HK-2 (cell line): ENCODE results near the gene MYRIP.

Experiments
- DNase-seq: peaks from one replicate; pipeline ENCODE4 v3.0.0-alpha.2; 2018; ENCODE audit not compliant: unreplicated experiment

Gene MYRIP

DNA sequence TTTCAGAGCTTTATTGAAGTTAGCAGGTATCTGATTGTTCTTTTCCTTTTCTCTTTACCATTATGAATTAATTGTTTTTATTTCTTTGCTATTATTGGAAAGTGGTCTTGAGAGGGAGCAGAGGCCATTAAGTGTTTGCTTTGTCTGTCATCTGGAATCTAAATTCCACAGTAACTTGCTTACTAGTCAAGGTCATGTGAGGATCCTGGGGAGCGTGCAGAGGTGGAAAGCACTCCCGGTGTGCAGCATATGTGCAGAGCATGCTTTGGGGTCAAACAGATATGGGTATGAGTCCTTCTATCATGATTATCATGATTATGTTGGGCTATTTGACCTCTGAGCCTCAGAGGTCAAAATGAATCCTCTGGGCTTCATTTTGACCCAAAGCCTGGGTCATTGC lies 96.4 kb downstream of the MYRIP start:
- no peak for DNase-seq

DNA sequence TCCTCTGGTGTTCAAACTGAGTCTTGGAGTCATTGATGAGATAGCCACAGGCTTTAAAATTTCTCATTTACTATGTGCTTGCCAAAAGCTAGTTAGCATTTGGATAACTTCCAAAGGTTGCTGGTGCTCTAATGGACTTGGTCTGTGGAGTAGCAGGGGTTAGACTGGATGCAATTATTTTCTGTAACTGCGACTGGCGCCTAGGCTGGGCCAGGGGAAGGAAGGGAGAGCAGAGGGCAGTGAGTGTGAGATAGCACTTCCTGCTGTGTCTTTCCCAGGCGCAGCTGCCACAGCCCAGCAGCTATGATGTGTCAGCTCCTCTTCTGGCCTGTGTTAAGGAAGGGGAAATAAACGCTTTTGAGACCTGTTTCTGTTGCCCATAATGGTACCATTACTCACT lies 98.6 kb downstream of the MYRIP start:
- no peak for DNase-seq

DNA sequence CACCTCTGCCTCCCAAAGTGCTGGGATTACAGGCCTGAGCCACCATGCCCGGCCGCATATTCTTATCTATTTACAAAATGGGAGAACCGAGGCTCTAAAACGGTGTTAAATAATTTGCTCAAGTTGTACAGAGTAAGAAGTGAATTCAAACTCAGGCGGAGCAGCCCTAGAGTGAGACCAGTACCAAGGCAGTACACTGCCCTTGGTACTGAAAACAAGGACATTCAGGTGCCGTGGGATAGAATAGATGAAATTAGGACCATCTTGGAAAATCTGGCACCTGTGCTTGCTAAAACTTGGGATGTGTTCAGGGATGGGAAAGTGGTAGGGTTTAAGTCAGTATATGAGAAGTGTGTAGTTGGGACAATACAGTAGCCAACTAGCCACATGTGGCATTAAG lies 100.7 kb downstream of the MYRIP start:
- no peak for DNase-seq

DNA sequence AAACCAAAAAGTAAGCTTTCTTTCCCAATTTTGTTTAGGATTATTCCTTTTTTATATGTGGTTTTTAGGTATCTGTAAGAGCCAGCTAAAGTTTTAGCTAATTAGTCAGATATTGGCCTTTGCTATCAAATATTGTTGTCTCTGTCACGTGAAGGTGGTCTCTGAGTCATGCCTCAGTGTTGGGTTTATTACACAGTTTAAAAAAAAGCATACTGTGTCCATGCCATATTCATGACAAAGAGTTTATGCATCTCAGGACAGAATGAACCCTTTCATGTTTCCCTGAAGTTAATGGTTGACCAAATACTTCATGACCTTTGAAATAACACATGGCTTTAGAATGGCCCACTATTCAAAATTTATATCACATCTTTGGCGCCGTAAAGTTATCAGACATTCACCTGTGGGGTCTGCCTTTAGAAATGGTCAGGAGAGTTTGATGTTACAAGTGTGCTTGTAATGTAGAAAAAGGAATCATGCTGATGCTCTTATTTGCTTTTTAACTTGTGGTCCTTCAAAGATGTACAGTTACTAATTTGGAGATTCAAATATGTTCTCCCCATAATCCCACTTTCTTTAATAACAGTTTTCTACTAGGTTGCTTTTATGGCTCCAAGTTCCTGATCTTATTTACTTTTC lies 101.5 kb downstream of the MYRIP start:
- no peak for DNase-seq

DNA sequence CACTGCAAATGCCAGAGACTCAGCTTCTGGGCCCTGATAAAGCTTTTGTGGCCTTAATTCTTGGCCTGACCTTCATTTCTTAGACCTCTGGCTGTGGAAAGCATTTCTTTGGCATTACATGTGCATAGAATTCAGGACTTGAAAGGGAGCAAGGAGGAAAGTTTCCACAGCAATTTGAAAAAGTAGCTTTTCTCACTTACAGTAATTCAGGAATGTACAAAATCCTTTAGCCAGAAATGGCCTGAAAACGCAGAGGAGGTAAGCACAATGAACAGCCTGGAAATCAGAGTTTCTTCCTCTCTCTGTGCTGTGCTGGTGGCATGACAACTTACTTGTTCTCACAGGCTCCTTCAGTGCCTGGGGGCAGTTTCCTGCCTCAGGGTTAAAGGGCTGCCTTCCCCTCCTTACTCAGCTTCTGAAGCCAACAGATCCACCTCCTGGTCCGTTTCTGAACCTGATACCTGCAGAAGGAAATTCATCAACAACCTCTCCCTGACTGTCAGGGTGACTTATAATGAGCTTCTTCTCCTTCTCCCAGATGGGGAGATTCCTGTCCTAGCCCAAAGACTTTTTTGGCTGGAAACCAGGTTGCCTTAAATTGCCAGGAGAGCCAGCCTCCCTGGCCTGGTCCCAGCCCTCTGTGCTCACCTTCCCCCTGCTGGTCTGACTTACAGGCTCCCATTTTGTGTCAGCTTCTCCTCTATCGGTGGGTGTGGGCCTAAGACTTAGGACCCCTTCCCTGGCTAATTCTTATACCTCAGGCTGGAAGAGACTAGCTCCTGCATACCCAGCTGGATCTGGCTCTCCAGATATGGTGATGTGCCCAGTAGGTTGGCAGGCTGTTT lies 102.3 kb downstream of the MYRIP start:
- no peak for DNase-seq

DNA sequence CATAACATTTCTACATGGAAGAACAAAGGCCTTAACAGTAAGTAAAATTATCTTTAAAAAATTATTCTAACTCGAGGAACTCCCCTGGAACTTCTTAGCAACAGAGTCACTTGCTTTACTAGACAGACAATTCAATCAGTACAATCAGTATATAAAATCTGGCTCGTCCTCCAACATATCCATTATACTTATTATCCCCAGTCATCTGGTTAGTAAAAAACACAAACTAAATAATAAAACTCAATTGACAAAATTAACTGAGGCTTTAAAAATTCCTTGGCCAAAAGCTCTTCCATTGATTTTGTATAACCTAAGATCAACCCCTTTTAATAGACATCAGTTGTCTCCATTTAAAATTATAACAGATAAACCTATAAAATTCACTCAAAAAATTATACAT lies 105.6 kb downstream of the MYRIP start:
- no peak for DNase-seq

DNA sequence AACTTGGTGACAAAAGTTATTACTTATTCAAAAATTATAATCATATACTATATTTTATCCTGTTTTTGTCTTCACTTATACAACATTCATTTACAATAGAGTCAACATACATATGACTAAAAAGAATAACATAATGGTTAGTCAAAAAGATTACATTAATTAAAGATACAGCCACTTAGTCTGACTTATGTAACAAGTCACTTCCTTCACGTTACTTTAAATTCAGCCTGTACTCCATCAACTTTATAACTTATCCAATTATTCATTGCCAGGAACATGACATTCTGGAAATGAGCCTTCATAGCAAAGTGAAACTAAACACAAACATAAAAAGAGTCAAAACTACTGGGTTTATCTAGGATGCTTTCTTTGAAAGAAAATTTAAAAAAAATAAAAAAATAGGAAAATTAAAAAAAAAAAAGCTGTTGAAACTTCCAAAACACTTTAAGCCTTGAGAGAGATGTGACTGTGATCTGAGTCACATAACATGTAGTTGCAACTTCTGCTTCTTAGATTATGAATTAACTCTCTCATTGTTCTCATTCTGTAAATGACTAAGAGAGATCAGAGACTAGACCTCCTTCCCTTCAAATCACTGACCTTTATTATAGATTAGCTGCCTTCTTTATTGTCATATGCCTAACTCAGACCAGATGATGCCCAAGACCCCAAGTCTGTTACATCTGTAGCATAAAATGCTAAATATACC lies 107.8 kb downstream of the MYRIP start:
- DNase-seq: no peak

DNA sequence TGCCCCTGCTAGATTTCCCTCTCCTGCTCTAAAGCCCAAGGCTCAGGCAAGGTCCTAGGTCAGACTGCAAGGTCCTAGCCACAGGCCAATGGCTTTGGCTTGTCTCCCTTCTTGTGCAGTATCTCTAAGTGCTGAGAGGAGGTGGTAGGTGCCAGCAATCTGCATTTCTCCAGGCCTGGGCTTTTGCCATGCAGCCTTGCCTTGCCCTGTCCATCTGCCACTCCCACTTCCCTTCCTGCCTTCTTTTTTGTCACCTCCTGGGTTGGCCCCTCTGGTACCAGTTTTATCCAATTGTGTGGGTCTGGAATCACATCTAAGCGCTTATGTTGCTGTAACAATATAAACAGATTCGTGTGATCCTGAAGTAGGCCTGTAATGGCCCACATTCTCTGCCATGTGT lies 109.9 kb downstream of the MYRIP start:
- no peak for DNase-seq

DNA sequence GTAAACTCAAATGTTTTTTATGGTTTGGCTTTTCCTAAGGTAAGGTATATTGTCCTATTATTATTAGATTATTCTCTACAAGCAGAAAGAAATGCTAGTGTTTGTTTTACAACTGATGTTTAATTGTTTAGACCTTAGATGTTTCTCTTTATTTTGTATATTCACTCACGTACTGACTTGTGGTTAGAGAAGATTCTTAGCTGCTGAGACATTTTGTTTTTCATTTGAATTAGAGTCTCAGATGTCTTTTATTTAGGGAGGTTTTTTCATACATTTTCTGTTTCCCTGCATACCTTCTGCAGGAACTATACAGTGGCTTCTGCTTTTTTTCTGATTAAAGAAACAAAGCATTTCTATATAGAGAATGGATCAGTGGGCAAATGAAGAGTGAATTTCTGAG lies 110.9 kb downstream of the MYRIP start:
- no peak for DNase-seq

DNA sequence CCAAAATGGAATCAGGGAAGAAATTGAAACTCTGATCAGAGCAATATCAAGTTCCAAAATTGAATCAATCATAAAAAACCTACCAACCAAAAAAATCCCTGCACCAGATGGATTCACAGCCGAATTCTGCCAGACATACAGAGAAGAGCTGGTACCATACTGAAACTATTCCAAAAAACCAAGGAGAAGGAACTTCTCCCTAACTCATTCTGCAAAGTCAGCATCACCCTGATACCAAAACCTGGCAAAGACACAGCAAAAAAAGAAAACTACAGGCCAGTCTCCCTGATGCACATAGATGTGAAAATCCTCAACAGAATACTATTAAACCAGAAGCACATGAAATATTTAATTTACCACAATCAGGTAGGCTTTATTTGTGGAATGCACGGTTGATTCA lies 118.1 kb downstream of the MYRIP start:
- DNase-seq: no peak

DNA sequence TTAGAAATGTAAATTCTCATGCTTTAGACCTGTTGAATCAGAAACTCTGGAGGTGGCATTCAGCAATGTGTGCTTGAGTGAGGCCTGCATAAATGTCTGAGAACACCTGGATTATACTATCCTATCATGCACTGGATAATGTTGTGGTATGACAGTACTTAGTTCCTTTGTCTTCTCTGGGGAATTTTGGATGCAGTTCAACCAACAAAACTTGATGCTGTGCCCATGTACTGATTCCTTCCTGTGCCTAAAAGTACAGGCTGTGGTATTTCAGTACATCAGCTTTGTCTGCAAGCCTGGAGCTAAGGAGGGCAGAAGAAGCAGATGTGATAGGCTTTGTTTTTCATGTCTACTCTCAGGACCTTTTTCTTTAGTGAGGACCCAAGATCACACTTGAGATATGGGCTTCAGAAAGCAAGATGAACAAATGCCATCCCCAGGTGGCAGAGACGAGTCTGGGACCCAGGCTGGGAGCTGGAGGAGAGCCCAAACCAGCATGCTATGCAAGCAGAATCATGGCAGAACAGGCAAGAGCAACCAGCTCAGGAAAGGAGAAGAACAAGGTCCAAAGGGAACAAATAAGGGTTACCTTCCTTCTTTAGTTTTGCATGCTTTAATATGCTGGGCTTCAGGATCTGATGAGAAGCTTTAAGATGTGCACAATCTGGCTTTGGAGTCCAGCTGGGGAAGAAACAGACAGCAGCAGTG lies 124.7 kb downstream of the MYRIP start:
- no peak for DNase-seq

DNA sequence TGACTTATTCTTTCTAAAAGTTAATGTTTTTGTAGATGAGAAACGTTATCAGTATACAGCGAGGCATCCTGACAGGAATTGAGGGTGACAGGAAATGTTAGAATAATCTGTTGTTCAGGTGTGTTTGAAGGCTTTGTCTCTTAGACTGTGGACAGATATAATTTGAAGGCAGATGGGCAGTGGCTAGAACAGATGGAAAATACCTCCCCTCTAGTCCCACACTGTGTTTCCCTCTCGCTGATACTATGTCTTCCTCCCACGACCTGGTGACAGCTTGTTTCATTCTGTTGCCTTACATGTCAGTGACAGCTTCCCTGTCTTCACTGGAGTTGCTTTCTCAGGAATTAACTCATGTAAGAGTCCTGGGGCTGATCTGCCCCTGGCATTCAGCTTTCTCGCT lies 125.3 kb downstream of the MYRIP start:
- DNase-seq: no peak

DNA sequence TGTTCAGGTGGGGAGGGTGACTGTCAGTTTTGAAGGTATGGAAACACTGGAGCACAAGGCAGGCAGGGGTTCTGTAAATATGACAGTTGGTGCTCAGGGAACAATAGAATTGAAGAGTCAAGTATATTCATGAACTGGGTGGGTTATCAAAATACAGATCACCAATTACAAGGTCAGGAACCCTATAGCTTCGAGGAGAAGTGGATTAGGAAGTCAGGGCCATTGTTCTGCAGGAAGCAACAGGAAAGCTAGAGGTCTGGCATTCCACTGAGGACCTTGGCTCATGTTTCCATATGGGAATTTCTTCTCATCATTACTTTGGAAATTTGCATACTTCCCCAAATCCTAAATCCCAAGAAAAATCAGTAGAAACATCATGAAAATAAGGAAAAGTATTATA lies 125.9 kb downstream of the MYRIP start:
- no peak for DNase-seq

DNA sequence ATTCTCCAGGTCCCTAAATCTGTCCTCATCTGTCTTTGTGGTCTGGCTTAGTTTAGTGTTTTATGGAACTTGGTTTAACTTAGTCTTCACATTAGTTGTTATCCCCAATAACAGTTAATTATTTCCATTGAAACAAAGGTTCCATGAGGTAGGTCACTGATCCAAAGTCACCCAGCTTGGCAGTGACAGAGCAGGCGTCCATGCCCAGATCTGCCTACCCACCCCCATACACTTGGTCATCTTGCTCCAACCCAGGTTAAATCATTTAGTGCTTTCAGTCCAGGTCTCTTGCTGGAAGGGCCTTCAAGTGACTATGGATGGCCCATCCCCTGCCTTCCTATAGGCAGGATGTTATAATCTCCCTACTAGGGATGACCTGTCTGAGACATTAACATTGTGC lies 127.4 kb downstream of the MYRIP start:
- no peak for DNase-seq

DNA sequence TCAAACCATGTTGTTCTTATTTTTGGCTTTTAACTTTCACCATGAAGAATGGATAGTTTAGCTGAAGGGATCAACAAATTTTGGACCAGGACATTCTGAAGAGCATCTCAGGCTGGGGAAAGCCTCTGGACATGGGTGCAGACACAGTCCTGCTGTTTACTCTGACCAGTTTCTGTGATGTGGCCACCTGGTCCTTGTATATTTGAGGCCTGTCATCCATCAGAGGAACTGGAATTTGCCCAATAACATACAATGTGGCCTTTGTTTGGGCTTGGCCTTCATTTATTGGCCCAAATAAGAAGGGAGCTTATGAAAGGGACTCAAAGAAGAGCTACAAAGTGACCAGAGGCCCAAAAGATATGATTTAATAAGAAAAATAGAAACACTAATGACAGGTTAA lies 127.9 kb downstream of the MYRIP start:
- DNase-seq: no peak

DNA sequence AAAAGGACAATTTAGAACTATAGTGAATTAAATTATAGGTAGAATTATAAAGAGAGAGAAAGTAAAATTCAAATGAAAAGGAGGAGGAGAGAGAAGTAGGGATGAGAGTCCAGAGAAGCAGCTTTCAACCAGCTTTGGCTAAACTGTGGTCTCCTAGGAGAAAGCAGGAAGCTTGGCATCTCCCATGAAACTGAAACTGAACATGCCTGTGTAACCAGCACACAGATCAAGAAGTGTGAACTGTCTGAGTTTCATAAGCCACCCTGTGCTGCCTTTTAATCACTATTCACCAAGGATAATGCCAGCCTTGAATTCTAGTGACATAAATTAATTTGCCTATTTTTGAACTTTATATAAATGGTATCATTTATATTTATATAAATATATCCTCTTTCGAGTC lies 128.5 kb downstream of the MYRIP start:
- DNase-seq: no peak

DNA sequence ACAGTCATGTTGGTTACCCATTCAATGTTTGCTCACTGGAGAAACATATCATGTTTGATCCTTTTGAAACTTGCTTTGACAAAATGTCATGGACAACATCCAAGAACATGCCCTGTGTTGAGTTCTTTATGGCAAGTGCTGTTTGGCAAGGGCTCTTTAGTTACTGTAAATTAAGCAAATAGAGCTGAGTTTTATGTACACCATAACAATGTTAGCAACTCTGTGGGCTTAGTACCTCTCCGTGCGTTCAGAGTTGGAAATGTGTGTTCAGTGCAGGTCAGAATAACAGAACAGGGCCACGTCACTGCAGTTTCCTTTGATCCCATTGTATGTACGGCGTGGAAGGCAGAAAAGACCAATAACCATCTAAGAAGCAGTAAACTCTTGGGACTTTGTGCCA lies 132.5 kb downstream of the MYRIP start:
- no peak for DNase-seq

DNA sequence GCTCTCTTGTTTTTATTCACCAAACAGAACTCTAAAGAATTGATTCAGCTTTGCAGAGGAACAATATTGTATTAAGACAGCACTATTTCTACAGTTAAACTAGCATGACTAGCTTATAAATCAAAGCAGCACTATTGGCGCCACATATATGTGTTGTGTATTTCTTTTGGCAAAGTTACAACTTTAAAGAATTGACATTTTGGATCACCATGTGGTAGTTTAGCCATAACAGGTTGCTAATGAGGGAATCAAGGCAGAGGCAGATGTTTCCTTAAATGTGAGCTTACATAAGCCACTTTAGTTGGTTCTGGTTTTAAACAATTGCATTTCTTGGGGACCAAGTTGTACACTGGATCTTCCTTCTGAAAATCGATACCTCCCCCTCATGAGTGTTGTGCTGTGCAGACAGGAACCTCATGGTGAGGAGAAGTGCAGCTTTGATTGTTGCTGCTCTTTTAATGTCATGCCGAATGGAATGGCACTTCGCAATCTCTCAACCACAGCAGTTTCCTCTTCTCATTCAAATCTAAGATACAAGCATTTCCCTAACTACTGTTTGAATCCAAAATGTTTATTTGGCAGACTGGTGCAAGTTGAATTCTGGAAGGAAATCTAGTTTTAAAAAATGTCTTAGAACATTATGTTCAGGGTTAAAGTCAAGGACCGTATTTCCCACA lies 151.2 kb downstream of the MYRIP start:
- no peak for DNase-seq

DNA sequence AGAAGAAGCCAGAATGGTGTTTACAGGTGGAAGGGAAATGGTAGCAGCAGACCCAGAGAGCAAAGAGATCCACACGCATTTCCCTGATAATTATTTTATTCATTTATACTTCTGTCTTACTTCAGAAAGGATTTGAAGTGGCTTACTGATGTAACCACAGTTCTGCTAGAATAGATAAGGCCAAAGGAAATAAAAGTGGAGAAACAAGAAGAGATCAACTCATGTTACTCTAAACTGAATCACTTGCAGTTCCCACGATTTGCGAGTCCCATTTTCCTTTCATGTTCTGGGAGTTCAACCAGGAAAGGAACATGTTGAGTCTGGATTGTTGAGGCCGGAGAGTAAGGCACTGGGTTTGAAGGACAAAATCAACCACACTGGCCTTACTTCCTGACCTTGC lies 151.8 kb downstream of the MYRIP start:
- no peak for DNase-seq

DNA sequence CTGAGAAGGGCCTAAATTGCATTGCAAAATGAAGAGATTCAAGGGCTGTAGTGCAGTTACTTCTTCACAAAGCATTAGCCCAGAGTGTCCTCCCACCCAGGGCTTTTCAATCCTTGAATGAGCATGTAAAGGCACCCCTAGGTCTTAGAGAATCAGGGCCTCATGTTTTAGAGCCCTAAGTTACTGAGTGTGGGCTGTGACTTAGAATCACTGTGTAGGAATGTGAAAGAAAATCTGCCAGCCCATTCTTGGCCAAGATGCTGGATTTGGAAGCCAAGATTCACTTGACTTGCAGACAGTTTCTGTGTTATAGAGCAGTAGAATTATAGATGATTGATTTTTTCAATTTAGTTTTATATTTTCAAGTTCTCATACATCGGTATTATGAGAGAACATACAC lies 153.2 kb downstream of the MYRIP start:
- no peak for DNase-seq

DNA sequence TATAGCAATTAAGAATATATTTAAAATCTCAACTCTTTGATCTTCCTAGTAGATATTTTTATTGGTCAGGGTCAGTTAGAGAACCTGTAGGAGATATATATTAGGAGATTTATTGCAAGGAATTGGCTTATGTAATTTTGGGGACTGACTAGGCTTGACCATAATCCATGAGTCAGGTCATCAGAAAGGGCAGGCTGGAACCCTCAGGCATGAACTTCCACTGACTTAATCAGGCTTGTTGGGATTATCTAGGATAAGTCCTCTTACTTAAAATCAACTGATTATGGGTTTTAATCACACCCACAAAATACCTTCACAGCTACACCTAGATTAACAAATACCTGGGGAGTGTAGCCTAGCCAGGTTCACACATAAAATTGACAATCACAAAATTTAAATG lies 156.1 kb downstream of the MYRIP start:
- DNase-seq: no peak

DNA sequence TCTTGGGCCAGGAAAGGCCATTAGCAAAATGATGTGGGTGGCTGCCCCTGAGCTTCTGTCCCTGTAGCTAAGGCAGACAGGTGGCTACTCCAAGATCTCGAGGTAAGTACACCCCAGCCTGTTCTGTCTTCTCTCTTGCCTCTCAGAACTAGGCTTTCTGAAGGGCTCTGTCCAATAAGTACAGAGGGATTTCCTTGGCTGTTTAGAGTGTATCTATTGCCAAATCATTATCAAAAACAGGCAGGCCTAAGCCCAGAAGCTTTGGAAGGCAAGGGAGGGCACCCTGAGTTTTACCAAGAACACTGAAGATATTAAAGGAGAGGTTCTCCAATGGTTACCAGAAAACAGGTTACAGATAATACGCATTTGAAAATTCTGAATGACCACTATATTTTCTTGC lies 156.6 kb downstream of the MYRIP start:
- no peak for DNase-seq
